ENCODE data around the gene CDH4.

Gene CDH4

DNA sequence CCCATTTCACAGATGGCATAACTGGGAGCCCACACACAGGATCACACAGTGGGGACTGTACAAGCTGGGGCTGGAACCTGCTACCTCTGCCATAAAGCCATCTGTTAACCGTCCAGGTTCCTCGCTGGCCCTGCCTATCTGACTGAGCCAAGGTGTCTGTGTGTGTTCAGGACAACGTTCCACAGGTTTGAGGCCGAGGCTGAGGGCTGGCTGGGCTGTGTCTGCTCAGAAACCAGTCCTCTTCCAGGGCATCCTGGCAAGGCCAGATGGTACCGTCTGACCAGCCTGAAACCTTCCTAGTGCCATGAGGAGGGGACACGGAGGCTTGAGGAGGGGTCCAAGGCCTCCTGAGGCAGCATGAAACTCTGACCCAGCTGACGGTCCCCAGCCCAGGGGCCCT lies 663.0 kb downstream of the CDH4 start:
- no peak for DNase-seq (ENCODE audit: low read depth in 2 of 2)

DNA sequence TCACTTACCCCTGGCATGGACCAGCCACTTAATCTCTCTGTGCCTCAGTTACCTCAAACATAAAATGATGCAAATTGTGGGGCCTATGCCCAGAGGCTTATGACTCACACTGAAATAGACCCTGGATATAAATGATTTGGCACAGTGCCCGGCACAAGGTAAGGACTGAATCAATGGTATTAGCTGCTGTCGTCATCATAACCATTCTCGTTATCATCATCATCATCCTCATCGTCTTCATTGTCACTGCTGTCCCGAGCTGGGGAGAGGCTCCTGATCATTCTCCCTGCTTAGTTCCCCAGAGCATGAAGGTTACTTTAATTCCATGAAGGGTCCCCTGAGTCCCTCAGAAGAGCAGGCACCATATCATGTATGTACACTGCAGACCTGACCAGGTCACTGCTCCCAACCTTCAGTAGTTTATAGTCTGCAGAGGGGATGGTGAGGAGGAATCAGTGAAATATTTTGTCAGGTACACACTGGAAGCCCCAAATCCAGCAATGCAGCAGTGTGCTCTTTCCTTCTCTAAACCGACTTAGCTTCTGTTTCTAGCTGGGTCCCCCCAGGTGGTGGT lies 664.3 kb downstream of the CDH4 start:
- DNase-seq (ENCODE audit: low read depth in 2 of 2) = no peak

DNA sequence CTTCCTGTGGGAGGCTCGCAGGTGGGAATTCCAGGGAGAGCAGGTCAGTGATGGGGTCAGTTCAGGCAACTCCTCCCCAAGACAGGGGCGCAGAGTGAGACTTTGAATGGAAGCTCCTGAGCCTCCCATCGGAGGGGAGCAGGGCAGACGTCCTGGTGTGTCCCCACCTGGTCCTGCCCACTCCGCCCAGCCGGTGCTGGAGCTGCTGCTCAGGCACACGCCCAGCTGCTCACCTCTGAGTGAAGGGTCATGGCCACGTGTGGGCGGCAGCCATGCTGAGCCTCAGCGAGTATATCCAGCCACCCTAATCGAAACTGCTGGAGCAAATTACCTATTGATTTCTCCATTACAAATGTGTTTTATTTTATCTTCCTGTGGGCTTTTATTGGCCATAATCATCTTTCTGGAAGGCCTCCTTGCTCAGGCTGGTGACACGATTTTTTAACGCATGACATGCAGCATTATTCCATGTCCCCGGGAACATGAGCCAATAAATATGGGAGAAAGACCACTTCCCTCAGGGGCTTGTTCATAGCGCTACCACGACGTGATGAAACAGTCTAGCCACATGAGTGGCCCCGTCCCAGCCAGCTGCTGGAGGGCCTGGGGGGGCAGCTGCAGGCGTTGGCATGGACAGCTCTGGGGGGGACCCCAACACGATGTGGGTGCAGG lies 665.5 kb downstream of the CDH4 start:
- DNase-seq (ENCODE audit: low read depth in 2 of 2) = no peak

DNA sequence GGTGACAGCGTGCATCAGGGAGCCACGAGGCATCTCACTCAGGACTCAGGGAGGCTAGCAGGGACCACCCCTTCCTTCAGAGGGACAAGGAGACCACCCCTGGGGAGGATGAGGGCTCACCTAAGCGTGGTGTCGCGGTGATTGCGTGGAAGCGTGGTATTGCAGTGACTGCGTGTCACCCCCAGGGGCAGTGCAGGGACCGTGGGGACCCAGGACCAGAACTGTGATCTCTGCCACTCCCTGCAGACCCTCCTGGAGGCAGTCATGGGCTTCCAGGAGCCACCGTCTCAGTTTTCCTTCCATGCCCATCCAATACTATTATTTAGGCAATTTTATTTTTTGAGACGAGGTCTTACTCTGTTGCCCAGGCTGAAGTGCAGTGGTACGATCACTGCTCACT lies 666.5 kb downstream of the CDH4 start:
- DNase-seq (ENCODE audit: low read depth in 2 of 2) = no peak

DNA sequence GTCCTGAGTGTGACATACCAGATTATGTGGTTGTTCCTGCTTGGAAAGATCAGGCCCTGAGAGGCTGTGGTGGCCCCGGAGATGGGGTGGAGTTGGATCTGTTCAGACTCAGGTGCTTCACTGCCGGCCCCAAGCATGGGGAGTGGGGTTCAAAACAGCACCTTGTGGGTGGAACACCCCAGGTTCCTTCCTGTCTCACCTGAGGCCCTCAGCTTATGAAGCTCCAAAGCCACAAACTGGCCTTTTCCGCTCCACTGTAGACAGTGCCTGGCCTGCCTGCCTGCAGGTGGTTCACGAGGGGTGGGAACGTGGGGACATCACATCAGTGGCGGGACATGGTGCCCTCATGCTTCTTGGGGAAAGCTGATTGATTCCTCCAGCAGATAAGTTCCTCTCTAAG lies 667.2 kb downstream of the CDH4 start:
- no peak for DNase-seq (ENCODE audit: low read depth in 2 of 2)

DNA sequence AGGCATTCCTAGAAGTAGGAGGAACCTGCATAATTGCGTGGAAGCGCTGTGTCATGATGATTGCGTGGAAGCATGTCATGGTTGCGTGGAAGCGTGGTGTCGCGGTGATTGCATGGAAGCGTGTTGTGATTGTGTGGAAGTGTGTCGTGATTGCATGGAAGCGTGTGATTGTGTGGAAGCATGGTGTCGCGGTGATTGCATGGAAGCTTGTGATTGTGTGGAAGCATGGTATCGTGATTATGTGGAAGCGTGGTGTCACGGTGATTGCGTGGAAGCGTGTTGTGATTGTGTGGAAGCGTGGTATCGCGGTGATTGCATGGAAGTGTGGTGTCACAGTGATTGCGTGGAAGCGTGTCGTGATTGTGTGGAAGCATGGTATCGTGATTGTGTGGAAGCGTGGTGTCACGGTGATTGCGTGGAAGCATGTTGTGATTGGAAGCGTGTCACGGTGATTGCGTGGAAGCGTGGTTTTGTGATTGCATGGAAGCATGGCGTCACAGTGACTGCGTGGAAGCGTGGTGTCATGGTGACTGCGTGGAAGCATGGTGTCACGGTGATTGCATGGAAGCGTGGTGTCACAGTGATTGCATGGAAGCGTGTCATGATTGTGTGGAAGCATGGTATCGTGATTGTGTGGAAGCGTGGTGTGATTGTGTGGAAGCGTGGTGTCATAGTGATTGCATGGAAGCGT lies 667.8 kb downstream of the CDH4 start:
- DNase-seq (ENCODE audit: low read depth in 2 of 2) = no peak

DNA sequence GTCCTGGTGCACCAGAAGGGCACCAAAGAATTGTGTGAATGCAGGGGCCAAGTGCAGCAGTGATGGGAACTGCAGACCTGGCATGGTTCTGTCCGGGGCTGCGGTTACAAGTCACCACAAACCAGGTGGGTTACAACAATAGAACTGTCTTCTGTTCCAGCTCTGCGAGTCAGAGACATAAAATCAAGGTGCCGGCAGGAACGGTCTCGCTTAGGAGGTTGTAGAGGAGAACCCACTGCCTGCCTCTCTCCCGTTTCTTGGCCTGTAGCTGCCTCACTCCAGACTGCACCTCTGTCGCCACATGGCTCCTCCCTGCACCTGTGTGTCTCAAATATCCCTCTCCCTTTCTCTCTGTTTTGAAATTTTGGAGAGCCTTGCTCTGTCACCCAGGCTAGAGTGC lies 670.4 kb downstream of the CDH4 start:
- DNase-seq (ENCODE audit: low read depth in 2 of 2) = no peak

DNA sequence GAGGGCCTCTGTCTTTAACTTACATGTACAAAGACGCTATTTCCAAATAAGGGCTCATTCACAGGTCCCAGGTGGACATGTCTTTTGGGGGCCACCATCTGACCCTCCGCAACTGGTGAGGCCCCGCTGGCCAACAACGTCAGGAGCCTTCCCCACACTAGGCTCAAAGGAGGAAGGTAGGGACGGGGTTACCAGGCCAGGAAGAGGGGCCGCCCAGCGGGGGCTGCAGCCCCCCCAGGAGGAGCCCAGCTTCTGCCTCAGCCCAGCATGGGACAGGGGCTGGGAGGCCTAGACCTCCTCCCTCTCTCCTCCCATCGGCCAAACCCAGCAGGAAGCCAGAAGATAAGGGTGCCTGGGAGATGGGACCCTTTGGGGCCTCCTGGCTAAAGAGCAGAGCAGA lies 670.9 kb downstream of the CDH4 start:
- DNase-seq (ENCODE audit: low read depth in 2 of 2) = no peak

DNA sequence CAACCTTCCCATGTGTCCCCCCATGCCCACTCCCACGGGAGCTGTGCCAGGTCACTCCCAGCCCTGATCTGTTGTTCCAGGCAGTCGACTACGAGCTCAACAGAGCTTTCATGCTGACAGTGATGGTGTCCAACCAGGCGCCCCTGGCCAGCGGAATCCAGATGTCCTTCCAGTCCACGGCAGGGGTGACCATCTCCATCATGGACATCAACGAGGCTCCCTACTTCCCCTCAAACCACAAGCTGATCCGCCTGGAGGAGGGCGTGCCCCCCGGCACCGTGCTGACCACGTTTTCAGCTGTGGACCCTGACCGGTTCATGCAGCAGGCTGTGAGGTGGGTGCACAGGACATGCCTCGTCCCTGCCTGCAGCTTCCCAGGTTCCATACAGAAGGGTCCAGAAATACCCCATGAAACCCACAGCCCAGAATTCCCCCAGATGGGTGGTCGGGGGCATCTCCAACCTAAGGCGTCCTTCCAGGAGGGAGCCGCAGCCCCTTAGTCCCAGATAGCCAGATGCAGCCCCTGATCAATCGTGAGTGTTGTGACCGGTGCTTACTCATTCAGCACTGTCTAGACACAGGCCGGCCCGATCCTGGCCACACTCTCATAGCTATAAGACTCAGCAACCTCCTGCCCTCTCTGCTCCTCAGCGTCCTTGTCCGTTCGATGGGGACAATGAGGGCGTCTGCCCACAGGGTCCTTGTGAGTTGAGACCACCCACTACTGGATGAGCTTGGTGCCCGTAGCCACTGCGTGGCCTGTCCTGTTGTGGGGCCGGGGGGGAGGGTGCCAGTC lies 671.5 kb downstream of the CDH4 start:
- no peak for DNase-seq (ENCODE audit: low read depth in 2 of 2)

DNA sequence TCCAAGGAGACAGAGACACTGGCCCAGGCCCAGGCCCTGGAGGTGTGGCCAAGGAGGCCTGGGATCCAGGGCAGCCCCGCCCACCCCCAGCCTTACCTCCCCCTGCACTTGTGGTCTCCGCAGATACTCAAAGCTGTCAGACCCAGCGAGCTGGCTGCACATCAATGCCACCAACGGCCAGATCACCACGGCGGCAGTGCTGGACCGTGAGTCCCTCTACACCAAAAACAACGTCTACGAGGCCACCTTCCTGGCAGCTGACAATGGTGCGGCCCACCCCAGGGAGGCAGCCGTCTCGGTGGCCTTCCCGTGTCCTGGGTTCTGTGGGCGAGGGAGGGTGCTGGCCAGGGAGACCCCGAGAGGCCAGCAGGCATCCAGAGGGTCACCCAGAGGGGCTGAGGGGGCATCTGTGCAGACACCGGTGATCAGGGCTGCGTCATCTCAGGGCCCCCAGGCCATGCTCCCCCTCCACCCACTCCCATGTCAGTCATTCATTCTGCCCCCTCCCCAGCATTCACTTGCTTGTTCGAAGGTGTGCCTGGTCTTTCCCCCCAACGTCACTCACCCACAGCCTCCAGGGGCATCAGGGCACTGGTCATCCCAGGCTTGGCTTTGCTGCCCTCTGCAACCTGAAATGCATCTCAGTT lies 672.3 kb downstream of the CDH4 start:
- no peak for DNase-seq (ENCODE audit: low read depth in 2 of 2)

DNA sequence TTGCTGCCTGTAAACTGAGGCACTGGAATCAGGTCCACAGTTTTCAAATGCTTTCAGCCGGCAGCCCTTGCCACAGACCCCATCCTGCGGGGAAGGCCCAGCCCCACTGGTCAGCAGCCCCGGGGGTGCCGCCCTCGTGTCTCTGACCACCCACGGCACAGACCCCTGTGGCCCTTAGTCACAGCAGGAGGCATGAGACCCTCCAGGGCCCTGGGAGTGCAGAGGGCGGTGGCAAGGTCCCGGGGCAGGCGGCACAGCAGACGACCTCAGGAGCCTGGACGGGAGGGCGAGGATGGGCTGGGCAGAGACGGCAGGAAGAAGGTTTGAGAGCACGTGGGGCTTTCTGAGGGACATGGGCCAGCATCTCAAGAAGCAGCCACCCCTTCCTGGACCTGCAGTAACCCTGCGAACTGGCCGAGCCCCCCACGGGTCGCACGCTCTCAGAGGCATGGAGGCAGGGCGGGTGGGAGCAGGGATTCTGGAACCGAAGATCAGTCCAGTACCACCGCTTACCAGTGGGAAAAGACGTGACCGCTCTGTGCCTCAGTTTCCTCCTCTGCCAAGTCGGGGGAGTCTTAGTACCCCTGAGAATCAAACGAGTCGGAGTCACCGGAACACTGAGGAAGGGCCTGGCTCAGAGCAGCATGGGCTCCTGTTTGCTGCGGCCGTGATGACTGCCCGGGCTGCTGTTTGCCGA lies 672.9 kb downstream of the CDH4 start:
- DNase-seq (ENCODE audit: low read depth in 2 of 2) = no peak

DNA sequence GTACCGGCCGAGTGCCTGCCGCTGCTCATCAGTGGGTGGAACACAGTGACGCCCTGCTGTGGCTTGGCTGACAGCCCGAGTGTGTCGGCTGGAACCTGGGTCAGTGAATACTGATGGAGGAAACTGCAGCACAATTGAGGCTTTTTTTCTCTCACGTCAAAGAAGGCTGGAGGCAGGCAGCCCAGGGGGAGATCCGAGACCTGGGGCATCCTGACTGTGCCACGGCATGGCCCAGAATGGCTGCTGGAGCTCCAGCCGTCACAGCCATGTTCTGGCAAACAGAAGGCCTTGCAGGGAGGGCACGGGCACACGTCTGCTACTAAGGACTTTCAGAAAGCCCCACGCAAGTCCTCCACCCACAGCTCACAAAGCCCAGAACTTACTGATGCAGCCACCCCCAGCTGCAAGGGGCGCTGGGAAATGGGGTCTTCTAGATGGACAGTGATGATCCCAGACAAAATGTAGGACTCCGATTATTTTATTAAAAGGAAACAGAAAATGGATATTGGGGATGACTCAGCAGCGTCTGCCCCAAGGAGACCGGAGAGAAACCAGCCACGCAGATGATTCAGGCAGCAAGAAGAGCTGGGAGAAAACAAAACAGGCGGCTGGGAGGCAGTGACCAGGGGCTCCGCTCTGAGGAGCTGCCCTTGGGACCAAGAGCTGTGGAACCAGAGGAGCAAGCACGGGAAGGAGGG lies 673.6 kb downstream of the CDH4 start:
- DNase-seq (ENCODE audit: low read depth in 2 of 2) = no peak

DNA sequence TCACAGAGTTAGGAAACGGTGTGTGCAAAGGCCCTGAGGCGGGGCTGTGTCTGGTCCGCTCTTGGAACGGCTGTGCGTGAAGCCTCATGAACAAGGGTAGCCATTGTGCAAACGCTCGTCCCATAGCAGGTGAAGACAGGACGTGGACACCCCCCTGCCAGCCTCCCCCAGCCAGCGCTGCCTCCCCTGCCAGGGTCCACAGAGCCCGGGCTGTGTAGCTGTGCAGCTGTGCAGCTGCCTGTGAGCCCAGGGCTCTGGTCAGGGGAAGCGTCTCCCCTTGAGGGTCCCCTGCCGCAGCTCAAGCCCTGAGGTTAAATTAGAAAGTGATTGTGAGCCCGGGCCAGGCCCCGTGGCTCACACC lies 674.2 kb downstream of the CDH4 start:
- no peak for DNase-seq (ENCODE audit: low read depth in 2 of 2)

DNA sequence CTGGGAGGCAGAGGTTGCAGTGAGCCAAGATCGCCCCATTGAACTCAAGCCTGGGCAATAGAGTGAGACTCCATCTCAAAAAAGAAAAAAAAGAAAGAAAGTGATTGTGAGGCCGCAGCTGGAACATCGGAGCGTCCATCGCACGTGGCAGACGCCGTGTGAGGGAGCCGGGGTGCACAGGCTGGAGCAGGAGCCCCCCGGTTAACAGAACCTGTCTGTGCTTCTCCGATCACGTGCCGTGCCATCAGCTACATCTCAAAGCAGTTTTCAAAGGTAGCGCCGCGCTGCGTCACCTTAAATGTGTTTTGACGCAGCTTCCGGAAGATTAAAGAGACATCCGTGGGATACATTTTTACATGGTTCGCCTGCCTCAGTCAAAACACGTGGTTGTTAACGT lies 674.7 kb downstream of the CDH4 start:
- DNase-seq (ENCODE audit: low read depth in 2 of 2) = no peak

DNA sequence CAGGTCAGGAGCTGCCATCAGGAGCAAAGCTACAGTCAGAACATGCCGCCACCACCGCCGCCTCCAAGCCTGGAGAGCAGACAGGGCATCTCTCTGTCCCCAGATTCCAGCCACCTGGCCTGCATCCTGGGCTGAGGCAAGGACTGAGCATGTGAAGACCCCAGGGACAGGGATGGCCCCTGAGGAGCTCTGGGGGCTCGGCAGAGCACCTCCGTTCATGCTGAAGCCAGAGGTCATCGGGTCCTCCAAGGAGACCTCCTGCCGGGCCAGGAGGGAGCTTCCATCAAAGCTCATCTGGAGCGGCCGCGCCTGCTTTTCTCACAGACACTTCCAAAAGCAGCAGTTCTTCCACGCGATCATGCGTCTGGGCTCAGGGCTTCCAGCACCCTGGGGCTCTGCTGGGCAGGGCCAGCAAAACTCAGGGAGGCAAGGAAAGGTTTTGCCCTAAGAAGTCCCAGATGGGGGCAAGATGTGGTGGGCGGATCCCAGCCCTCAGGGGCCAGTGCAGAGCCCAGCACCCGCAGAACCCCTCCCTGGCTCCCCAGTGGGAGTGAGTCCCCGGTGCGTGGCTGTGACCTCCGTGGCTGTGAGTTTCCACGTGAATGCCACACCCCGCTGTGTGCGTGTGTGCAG lies 675.2 kb downstream of the CDH4 start:
- DNase-seq (ENCODE audit: low read depth in 2 of 2) = no peak

DNA sequence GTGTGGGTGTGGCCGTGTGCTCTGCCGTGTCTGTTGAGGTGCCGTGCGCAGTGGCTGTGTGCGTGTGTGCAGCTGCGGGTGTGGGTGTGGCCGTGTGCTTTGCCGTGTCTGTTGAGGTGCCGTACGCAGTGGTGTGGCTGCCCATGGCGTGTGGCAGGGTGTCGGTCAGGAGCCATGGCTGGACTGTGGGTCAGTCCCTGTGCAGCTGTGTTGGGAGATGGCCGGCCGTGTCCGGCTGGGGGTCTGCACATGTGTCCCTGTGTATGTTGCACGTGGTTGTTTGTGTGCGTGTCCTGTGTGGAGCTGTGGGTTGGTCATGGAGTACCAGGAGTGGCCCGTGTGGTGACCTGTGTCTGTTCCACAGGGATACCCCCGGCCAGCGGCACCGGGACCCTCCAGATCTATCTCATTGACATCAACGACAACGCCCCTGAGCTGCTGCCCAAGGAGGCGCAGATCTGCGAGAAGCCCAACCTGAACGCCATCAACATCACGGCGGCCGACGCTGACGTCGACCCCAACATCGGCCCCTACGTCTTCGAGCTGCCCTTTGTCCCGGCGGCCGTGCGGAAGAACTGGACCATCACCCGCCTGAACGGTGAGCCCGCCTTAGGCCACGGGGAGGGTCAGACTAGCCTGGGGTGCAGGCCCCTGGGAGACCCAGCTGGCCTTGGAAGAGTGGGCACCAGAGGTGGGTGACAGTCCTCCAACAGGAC lies 675.9 kb downstream of the CDH4 start:
- no peak for DNase-seq (ENCODE audit: low read depth in 2 of 2)

DNA sequence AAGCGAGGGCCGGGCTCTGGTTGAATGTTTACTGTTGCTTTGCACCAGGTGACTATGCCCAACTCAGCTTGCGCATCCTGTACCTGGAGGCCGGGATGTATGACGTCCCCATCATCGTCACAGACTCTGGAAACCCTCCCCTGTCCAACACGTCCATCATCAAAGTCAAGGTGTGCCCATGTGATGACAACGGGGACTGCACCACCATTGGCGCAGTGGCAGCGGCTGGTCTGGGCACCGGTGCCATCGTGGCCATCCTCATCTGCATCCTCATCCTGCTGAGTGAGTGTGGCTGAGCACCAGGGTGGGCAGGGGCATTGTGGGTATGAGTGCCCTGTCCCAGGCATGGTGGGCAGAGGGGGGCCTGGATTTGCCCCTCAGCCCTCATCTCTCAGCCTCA lies 677.5 kb downstream of the CDH4 start:
- no peak for DNase-seq (ENCODE audit: low read depth in 2 of 2)

DNA sequence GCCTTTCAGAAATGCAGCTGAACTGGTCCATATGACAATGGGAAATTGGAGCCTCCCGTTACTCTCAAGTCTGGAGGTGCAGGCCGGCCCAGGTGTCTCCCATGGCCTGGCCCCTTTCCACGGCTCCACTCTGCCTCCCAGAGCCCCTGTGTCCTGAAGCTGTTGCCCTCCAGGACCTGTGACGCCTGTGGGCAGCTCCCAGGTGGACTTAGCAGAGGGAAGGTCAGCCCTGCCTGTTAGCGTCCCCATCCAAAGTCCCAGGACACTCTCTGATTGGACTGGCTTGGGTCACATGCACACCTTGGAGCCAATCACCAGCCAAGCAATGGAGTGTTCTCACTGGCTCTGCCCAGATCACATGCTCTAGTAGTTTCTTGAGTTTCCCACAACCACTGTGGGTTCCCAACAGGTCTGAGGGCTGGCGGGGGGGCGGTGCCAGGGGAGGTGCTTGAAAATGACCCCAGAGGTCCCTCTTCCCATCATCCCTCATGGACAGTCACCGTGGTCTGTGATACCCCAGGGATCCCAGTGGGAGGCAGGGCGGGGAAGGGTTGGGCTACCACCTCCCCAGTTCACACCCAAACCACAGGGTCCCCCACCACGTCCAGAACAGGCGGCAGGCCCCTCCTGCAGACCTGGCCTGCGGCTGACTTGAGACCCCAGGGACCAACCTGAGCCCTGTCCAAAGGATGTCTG lies 678.1 kb downstream of the CDH4 start:
- DNase-seq (ENCODE audit: low read depth in 2 of 2) = no peak

DNA sequence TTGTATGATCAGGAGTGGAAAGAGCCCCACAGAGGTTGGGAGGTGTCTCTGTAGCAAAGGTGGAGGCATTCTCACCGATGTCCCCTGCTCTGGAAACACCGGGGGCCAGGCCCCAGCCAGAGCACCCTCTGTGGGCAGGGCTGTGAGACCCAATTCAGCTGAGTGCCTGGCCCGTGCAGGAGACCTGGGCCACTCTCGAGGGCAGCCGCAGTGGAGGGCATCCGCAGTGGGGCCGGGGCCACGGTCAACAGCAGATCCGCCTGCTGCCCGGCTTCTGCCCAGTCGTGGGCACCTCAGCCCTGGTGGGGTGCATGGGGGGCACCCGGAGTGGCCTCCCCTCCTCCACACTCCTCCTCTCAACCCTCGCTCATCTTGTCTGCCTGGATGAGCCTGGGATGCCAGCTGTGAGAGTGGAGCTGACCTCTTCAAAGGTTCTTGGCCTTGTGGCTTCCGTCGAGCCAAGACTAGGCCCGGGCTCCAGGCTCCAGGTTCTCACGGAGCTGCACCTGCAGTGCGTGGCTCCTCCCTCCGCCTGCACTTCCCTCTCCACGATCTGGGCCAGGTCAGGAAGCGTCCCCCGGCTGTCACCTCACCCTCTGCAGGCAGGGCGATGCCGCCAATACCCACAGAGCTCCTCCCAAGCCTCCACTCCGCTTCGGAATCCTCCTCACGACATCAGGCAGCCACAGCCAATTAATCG lies 678.9 kb downstream of the CDH4 start:
- no peak for DNase-seq (ENCODE audit: low read depth in 2 of 2)
